ENCODE measurements around the gene CCP110.

CCP110 gene

GRCh38 chr16:19589106-19589505 is 65.4 kb downstream of the CCP110 start:
- H3K79me2 ChIP-seq (ENCODE audit: insufficient read depth, low read length), result no peaks in the 10 kb centered on the region
- H3K27me3 ChIP-seq (ENCODE audit: insufficient read depth, low read length, poor library complexity, severe bottlenecking), result no peaks in the 10 kb centered on the region
- no peak overlapping the region for H3K4me3 ChIP-seq (ENCODE audit: low read length, poor library complexity, severe bottlenecking)
- no peak for TF ChIP-seq CTCF (conservative IDR thresholded peaks at IDR 0.05; ENCODE audit: low read length)
- peaks cover 6% of the 10 kb centered on the region; the same call in 1 of the 2 replicates for H3K36me3 ChIP-seq (ENCODE audit: insufficient read depth, low read length)
- no peaks in the 10 kb centered on the region for H4K20me1 ChIP-seq (ENCODE audit: insufficient read depth, low read length, poor library complexity, severe bottlenecking)
- H3F3A ChIP-seq (ENCODE audit: low read depth), result no peaks in the 10 kb centered on the region
- H3K9me2 ChIP-seq (replicated peaks; ENCODE audit: low read depth, low read length), result no peaks in the 10 kb centered on the region
- H3K9me3 ChIP-seq (ENCODE audit: insufficient read depth, low read depth, low read length), result no peaks in the 10 kb centered on the region
- H3K4me1 ChIP-seq (ENCODE audit: insufficient read depth, low read length, poor library complexity, severe bottlenecking), result no peaks in the 10 kb centered on the region
- no peak overlapping the region for H3K9ac ChIP-seq (ENCODE audit: low read depth, low read length, poor library complexity, severe bottlenecking)
- H3K4me2 ChIP-seq (ENCODE audit: low read depth, low read length, poor library complexity, severe bottlenecking), result no peak overlapping the region
- no peak overlapping the region for H2AFZ ChIP-seq (ENCODE audit: low read length)

GRCh38 chr16:19589771-19590302 is 66.1 kb downstream of the CCP110 start:
- Histone ChIP-seq H2AFZ (ENCODE audit: low read length) (no peak overlapping the region), H3K4me1 (ENCODE audit: insufficient read depth, low read length, poor library complexity, severe bottlenecking) (no peaks in the 10 kb centered on the region), H3K79me2 (ENCODE audit: insufficient read depth, low read length) (no peaks in the 10 kb centered on the region), H3F3A (ENCODE audit: low read depth) (no peaks in the 10 kb centered on the region), H3K27me3 (ENCODE audit: insufficient read depth, low read length, poor library complexity, severe bottlenecking) (no peaks in the 10 kb centered on the region), H3K9ac (ENCODE audit: low read depth, low read length, poor library complexity, severe bottlenecking) (no peak overlapping the region), H4K20me1 (ENCODE audit: insufficient read depth, low read length, poor library complexity, severe bottlenecking) (no peaks in the 10 kb centered on the region), H3K4me2 (ENCODE audit: low read depth, low read length, poor library complexity, severe bottlenecking) (no peak overlapping the region), H3K4me3 (ENCODE audit: low read length, poor library complexity, severe bottlenecking) (no peak overlapping the region), H3K9me2 (replicated peaks; ENCODE audit: low read depth, low read length) (no peaks in the 10 kb centered on the region), H3K36me3 (ENCODE audit: insufficient read depth, low read length) (peaks cover 6% of the 10 kb centered on the region; the same call in 1 of the 2 replicates), H3K9me3 (ENCODE audit: insufficient read depth, low read depth, low read length) (no peaks in the 10 kb centered on the region)
- TF ChIP-seq CTCF (conservative IDR thresholded peaks at IDR 0.05; ENCODE audit: low read length) (no peak), EZH2phosphoT487 (IDR thresholded peaks at IDR 0.05; ENCODE audit: borderline replicate concordance) (no peak)

GRCh38 chr16:19595043-19595767 is 71.5 kb downstream of the CCP110 start:
- Histone ChIP-seq H3K9me3 (ENCODE audit: insufficient read depth, low read depth, low read length) (no peaks in the 10 kb centered on the region), H2AFZ (ENCODE audit: low read length) (no peak overlapping the region), H4K20me1 (ENCODE audit: insufficient read depth, low read length, poor library complexity, severe bottlenecking) (no peaks in the 10 kb centered on the region), H3K9ac (ENCODE audit: low read depth, low read length, poor library complexity, severe bottlenecking) (no peak overlapping the region), H3K4me1 (ENCODE audit: insufficient read depth, low read length, poor library complexity, severe bottlenecking) (no peaks in the 10 kb centered on the region), H3K9me2 (replicated peaks; ENCODE audit: low read depth, low read length) (no peaks in the 10 kb centered on the region), H3K4me2 (ENCODE audit: low read depth, low read length, poor library complexity, severe bottlenecking) (no peak overlapping the region), H3K79me2 (ENCODE audit: insufficient read depth, low read length) (no peaks in the 10 kb centered on the region), H3F3A (ENCODE audit: low read depth) (no peaks in the 10 kb centered on the region), H3K27me3 (ENCODE audit: insufficient read depth, low read length, poor library complexity, severe bottlenecking) (no peaks in the 10 kb centered on the region), H3K36me3 (ENCODE audit: insufficient read depth, low read length) (peaks cover 6% of the 10 kb centered on the region; the same call in 1 of the 2 replicates), H3K4me3 (ENCODE audit: low read length, poor library complexity, severe bottlenecking) (no peak overlapping the region)
- TF ChIP-seq EZH2phosphoT487 (IDR thresholded peaks at IDR 0.05; ENCODE audit: borderline replicate concordance), result no peak
- TF ChIP-seq CTCF (conservative IDR thresholded peaks at IDR 0.05; ENCODE audit: low read length), result no peak

All from Loucy (cell line).